ENCODE results near the gene INSYN1.

GRCh38 chr15:73724212-73724611 lies 28.9 kb downstream of the INSYN1 start:
- no peak for TF ChIP-seq POLR2A (IDR thresholded peaks at IDR 0.05; ENCODE audit: low read depth)
- TF ChIP-seq CTCF (IDR thresholded peaks at IDR 0.05): no peak
- no peak for TF ChIP-seq POLR2AphosphoS5 (IDR thresholded peaks at IDR 0.05)
- TF ChIP-seq EP300 (IDR thresholded peaks at IDR 0.05): no peak
